Muscle layer of duodenum (tissue), 2 donors: ENCODE data around the gene PARN.
"Not testable (repeated sequence)": the region's sequence is repeated elsewhere in the genome, so short reads cannot be mapped to it uniquely, and the experiment has no call there.

Experiments used
- H3K27ac ChIP-seq: one replicate; pipeline ENCODE4 v1.7.0; 2013; ENCODE audit warnings: mild to moderate bottlenecking, low read length
- H3K27me3 ChIP-seq: one replicate; pipeline ENCODE4 v1.7.0; 2013; ENCODE audit warnings: low read depth, mild to moderate bottlenecking, control low read depth, low read length
- H3K36me3 ChIP-seq, 2 donors: one replicate each; pipeline ENCODE4 v1.7.0; 2013; ENCODE audit warnings: low read length in 2 of 2, control low read depth in 1 of 2, mild to moderate bottlenecking in 1 of 2; ENCODE audit not compliant: insufficient read depth in 2 of 2, control insufficient read depth in 1 of 2
- H3K4me1 ChIP-seq, 2 donors: one replicate each; pipeline ENCODE4 v1.7.0; 2013; ENCODE audit warnings: low read length in 2 of 2, mild to moderate bottlenecking in 2 of 2, control low read depth in 1 of 2, moderate library complexity in 1 of 2; ENCODE audit not compliant: insufficient read depth in 2 of 2, control insufficient read depth in 1 of 2
- H3K4me3 ChIP-seq, 2 donors: one replicate each; pipeline ENCODE4 v1.7.0; 2013; ENCODE audit warnings: low read length in 2 of 2, low read depth in 1 of 2, mild to moderate bottlenecking in 1 of 2
- H3K9me3 ChIP-seq, 2 donors: one replicate each; pipeline ENCODE4 v1.7.0; 2013; ENCODE audit warnings: low read length in 2 of 2, control low read depth in 1 of 2, mild to moderate bottlenecking in 1 of 2; ENCODE audit not compliant: control insufficient read depth in 1 of 2
- donor health status: healthy.

PARN gene

GRCh38 chr16:14403001-14403389 is 227.1 kb downstream of the PARN start:
- not testable (repeated sequence) for H3K9me3 ChIP-seq, H3K4me3 ChIP-seq

GRCh38 chr16:14402114-14403000 is 227.7 kb downstream of the PARN start:
- H3K4me1 ChIP-seq: peaks cover 0 to 12% of the 10 kb centered on the region in 2 donors
- H3K27ac ChIP-seq, H3K27me3 ChIP-seq: not testable (repeated sequence)

More at GRCh38 chr16:14403001-14403389, 227.1 kb downstream of the PARN start:
- H3K36me3 ChIP-seq, H3K27me3 ChIP-seq, H3K27ac ChIP-seq: not testable (repeated sequence)
- H3K4me1 ChIP-seq: peaks cover 0 to 12% of the 10 kb centered on the region in 2 donors

GRCh38 chr16:14401711-14402061 is 228.4 kb downstream of the PARN start:
- not testable (repeated sequence) for H3K36me3 ChIP-seq, H3K27me3 ChIP-seq, H3K4me3 ChIP-seq, H3K27ac ChIP-seq, H3K9me3 ChIP-seq
- H3K4me1 ChIP-seq: peaks cover 0 to 12% of the 10 kb centered on the region in 2 donors

More at GRCh38 chr16:14402114-14403000, 227.7 kb downstream of the PARN start:
- not testable (repeated sequence) for H3K4me3 ChIP-seq, H3K36me3 ChIP-seq, H3K9me3 ChIP-seq

- H3K4me1 ChIP-seq: peaks cover 0 to 12% of the 10 kb centered on the region in 2 donors
- not testable (repeated sequence) for H3K36me3 ChIP-seq, H3K27ac ChIP-seq, H3K4me3 ChIP-seq, H3K9me3 ChIP-seq, H3K27me3 ChIP-seq
These were observed 228.9 kb downstream of the PARN start for GRCh38 chr16:14400978-14401710.

GRCh38 chr16:14400285-14400977 is 229.6 kb downstream of the PARN start:
- no peaks in the 10 kb centered on the region for H3K36me3 ChIP-seq
- H3K27ac ChIP-seq: no peak overlapping the region
- no peaks in the 10 kb centered on the region for H3K9me3 ChIP-seq
- no peaks in the 10 kb centered on the region for H3K27me3 ChIP-seq
- no peak overlapping the region for H3K4me3 ChIP-seq
- H3K4me1 ChIP-seq: peaks cover 0 to 15% of the 10 kb centered on the region in 2 donors

- peaks cover 0 to 15% of the 10 kb centered on the region in 2 donors for H3K4me1 ChIP-seq
- H3K4me3 ChIP-seq: no peak overlapping the region
- H3K27ac ChIP-seq: no peak overlapping the region
- H3K36me3 ChIP-seq: no peaks in the 10 kb centered on the region
- no peaks in the 10 kb centered on the region for H3K27me3 ChIP-seq
- no peaks in the 10 kb centered on the region for H3K9me3 ChIP-seq
These were observed 230.4 kb downstream of the PARN start for GRCh38 chr16:14399378-14400284.

- H3K36me3 ChIP-seq: no peaks in the 10 kb centered on the region
- no peak overlapping the region for H3K4me3 ChIP-seq
- H3K9me3 ChIP-seq: no peaks in the 10 kb centered on the region
- H3K27ac ChIP-seq: no peak overlapping the region
- H3K4me1 ChIP-seq: peaks cover 0 to 15% of the 10 kb centered on the region in 2 donors
- no peaks in the 10 kb centered on the region for H3K27me3 ChIP-seq
These were observed 231.9 kb downstream of the PARN start for GRCh38 chr16:14398014-14398717.

- not testable (repeated sequence) for H3K9me3 ChIP-seq, H3K27me3 ChIP-seq, H3K27ac ChIP-seq, H3K4me3 ChIP-seq, H3K36me3 ChIP-seq
- H3K4me1 ChIP-seq: peaks cover 0 to 15% of the 10 kb centered on the region in 2 donors
These were observed 234.3 kb downstream of the PARN start for GRCh38 chr16:14395710-14396304.

- Histone ChIP-seq H3K27me3 (no peaks in the 10 kb centered on the region), H3K4me3 (no peak overlapping the region), H3K36me3 (no peaks in the 10 kb centered on the region), H3K4me1 (peaks cover 0 to 12% of the 10 kb centered on the region in 2 donors), H3K27ac (no peak overlapping the region), H3K9me3 (no peaks in the 10 kb centered on the region)
These were observed 235.2 kb downstream of the PARN start for GRCh38 chr16:14394834-14395233.

- Histone ChIP-seq H3K4me3 (no peak overlapping the region), H3K27ac (no peak overlapping the region), H3K4me1 (peaks cover 0 to 3% of the 10 kb centered on the region in 2 donors), H3K9me3 (no peaks in the 10 kb centered on the region), H3K36me3 (no peaks in the 10 kb centered on the region), H3K27me3 (no peaks in the 10 kb centered on the region)
These were observed 237.1 kb downstream of the PARN start for GRCh38 chr16:14392960-14393359.
